NCI-H2107 treated with DMSO at 0.1 percent for 48 hours (cell line): ENCODE data around the gene NSA2.

ENCODE experiments used
- DNase-seq: peaks from one replicate; lab custom pipeline; 2025; ENCODE audit not compliant: unreplicated experiment; lab: John Stamatoyannopoulos, UW

The NSA2 gene

DNA sequence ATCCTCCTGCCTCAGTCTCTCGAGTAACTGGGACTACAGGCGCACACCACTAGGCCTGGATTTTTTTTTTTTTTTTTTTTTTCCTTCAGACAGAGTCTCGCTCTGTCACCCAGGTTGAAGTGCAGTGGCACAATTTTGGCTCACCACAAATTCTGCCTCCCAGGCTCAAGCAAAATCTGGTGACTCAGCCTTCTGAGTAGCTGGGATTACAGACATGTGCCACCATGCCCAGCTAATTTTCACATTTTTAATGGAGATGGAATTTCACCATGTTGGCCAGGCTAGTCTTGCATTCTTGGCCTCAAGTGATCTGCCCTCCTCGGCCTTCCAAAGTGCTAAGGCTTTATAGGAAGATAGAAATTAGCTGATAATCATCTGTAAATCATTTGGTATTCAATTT, 43.9 kb downstream of the NSA2 start:
- DNase-seq, result no peak

DNA sequence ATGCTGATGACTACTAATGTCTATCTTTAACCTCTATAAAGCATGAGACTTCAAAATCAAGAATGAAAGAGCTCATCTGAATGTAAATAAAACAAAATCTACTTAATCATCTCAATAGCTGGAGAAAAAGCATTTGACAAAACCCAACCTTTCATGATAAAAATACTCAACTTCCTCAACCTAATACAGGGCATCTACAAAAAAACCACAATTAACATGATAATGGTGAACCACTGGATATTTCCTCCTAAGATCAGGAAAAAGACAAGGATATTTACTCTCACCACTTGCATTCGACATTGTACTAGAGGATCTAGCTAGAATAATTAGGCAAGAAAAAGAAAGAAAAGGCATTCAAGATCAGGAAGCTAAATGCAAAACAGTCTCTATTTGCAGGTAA, 49.8 kb downstream of the NSA2 start:
- no peak for DNase-seq

DNA sequence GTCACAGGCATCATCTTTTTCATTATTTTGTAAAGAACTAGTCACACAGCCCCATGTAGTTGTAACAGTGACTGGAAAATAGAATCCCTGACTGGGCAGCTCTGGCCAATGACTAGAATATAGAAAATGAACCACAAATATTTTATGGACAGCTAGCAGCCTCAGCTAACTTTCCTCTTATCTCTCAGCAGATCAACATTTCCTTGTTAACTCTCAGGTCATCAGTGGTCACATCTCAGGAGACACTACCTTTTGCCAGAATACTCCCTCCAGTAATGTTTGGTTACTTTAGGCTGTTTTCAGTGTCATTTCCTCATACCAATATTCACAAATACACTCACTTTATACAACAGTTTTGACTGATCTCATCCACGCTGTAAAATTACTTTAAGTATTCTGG, 55.2 kb downstream of the NSA2 start:
- no peak for DNase-seq

DNA sequence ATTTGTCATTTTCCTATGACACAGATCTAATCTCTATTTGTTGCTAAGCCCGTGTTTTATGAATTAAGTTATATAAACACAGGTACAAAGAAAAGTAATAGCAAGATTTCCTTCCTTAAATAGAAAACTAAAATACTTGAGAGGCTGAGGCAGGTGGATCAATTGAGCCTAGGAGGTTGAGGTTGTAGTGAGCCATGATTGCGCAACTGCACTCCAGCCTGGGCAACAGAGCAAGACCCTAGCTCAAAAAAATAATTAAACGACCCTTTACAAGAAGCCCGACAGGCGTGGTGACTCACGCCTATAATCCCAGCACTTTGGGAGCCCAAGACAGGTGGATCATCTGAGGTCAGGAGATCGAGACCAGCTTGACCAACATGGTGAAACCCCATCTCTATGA, 62.4 kb downstream of the NSA2 start:
- no peak for DNase-seq
